Calu3 (cell line): ENCODE results near the gene DLGAP1. TPM values are rescaled to one million over a fixed set of nuclear protein-coding genes. Genes with fewer than 3 reads are reported as not detected.

Source experiments
- BruUV-seq: library from RNA; stranded (reverse); fragments of 400-500 nt; replicated peaks from 2 replicates; lab custom pipeline; 2021; lab: Mats Ljungman, UMichigan
- CTCF ChIA-PET: fragments of 300-600 bp; sonication (Branson Sonifier 250); formaldehyde crosslinking; loops from one replicate; lab custom pipeline; 2022; ENCODE audit warnings: antibody characterized with exemption; lab: Charles Lee
- DNase-seq: peaks from one replicate; pipeline ENCODE4 v3.0.0; 2022
- H3K27ac Mint-ChIP-seq: one replicate; pipeline ENCODE4 v1.8.0; 2022; ENCODE audit warnings: mixed read lengths; ENCODE audit not compliant: unreplicated experiment
- H3K27me3 Mint-ChIP-seq: one replicate; pipeline ENCODE4 v1.8.0; 2022; ENCODE audit warnings: mixed read lengths; ENCODE audit not compliant: unreplicated experiment
- H3K36me3 Mint-ChIP-seq: one replicate; pipeline ENCODE4 v1.8.0; 2022; ENCODE audit warnings: mild to moderate bottlenecking, moderate library complexity, mixed read lengths; ENCODE audit not compliant: insufficient read depth, unreplicated experiment
- H3K4me1 Mint-ChIP-seq: one replicate; pipeline ENCODE4 v1.8.0; 2022; ENCODE audit warnings: mild to moderate bottlenecking, low read depth, mixed read lengths; ENCODE audit not compliant: unreplicated experiment
- H3K4me3 Mint-ChIP-seq: one replicate; pipeline ENCODE4 v1.8.0; 2022; ENCODE audit warnings: mild to moderate bottlenecking, low read depth, moderate library complexity, mixed read lengths; ENCODE audit not compliant: unreplicated experiment
- H3K9me3 Mint-ChIP-seq: one replicate; pipeline ENCODE4 v1.8.0; 2022; ENCODE audit warnings: low read depth, mixed read lengths; ENCODE audit not compliant: unreplicated experiment
- CTCF ChIP-seq: fragments of 200-600 bp; IDR thresholded peaks from one replicate; pipeline ENCODE4 v1.8.0; 2022; ENCODE audit warnings: antibody characterized with exemption; ENCODE audit not compliant: unreplicated experiment
- intact Hi-C: fragments of 100-400 bp; cut with micrococcal nuclease; formaldehyde crosslinking; loops from one replicate; pipeline ENCODE4 v1.10.0; 2022; ENCODE audit not compliant: unreplicated experiment
- total RNA-seq: library from RNA; stranded (reverse); gene quantifications from 2 replicates; pipeline ENCODE4 v1.2.3, GENCODE V29; 2022

DLGAP1 gene
- total RNA-seq, 1 experiment from 2014 or later: 9.0 TPM

- H3K4me1 Mint-ChIP-seq: no peaks in the 10 kb centered on the region
- H3K27me3 Mint-ChIP-seq: no peaks in the 10 kb centered on the region
- BruUV-seq: no TSS peak
- H3K36me3 Mint-ChIP-seq: peaks cover 35% of the 10 kb centered on the region
- H3K4me3 Mint-ChIP-seq: no peak overlapping the region
- intact Hi-C loops: loop anchor here (2.0 kb wide), 1 partner anchor 47 kb away; no protein-coding TSS in a partner anchor
- DNase-seq: no peak
- H3K27ac Mint-ChIP-seq: no peak overlapping the region
- CTCF ChIA-PET: interaction anchor here (1.0 to 1.9 kb wide), 3 partner anchors 47 to 264 kb away, joined by 3 to 6 read pairs (median 3); no protein-coding TSS in a partner anchor
- TF ChIP-seq CTCF: no peak
- no peaks in the 10 kb centered on the region for H3K9me3 Mint-ChIP-seq
Observed at GRCh38 chr18:3605954-3606443, 849.1 kb downstream of the DLGAP1 start.

GRCh38 chr18:3605486-3605952, 849.6 kb downstream of the DLGAP1 start:
- TF ChIP-seq CTCF: no peak
- H3K27ac Mint-ChIP-seq: no peak overlapping the region
- H3K4me1 Mint-ChIP-seq: no peaks in the 10 kb centered on the region
- H3K27me3 Mint-ChIP-seq: no peaks in the 10 kb centered on the region
- H3K36me3 Mint-ChIP-seq: peaks cover 35% of the 10 kb centered on the region
- CTCF ChIA-PET: interaction anchor here (1.0 to 1.9 kb wide), 3 partner anchors 47 to 264 kb away, joined by 3 to 6 read pairs (median 3); no protein-coding TSS in a partner anchor
- DNase-seq: no peak
- intact Hi-C loops: loop anchor here (2.0 kb wide), 1 partner anchor 47 kb away; no protein-coding TSS in a partner anchor
- no TSS peak for BruUV-seq
- no peaks in the 10 kb centered on the region for H3K9me3 Mint-ChIP-seq
- no peak overlapping the region for H3K4me3 Mint-ChIP-seq

GRCh38 chr18:3604498-3605408, 850.4 kb downstream of the DLGAP1 start:
- no peak for TF ChIP-seq CTCF
- Mint-ChIP-seq H3K4me3 (no peak overlapping the region), H3K27ac (no peak overlapping the region), H3K36me3 (peaks cover 32% of the 10 kb centered on the region), H3K4me1 (no peaks in the 10 kb centered on the region), H3K27me3 (no peaks in the 10 kb centered on the region), H3K9me3 (no peaks in the 10 kb centered on the region)
- intact Hi-C loops: loop anchor here (2.0 kb wide), 1 partner anchor 48 kb away; no protein-coding TSS in a partner anchor
- no TSS peak for BruUV-seq
- DNase-seq: peak; percentile 31
- CTCF ChIA-PET: interaction anchor here (1.0 to 3.1 kb wide), 7 partner anchors 11 to 265 kb away, joined by 3 to 35 read pairs (median 6); no protein-coding TSS in a partner anchor

- TF ChIP-seq CTCF: no peak
- H3K36me3 Mint-ChIP-seq: peaks cover 34% of the 10 kb centered on the region
- H3K9me3 Mint-ChIP-seq: no peaks in the 10 kb centered on the region
- intact Hi-C loops: loop anchor here (2.0 kb wide), 1 partner anchor 49 kb away; no protein-coding TSS in a partner anchor
- no peaks in the 10 kb centered on the region for H3K27me3 Mint-ChIP-seq
- no peak overlapping the region for H3K4me3 Mint-ChIP-seq
- H3K4me1 Mint-ChIP-seq: no peaks in the 10 kb centered on the region
- CTCF ChIA-PET: interaction anchor here (0.8 to 3.1 kb wide), 9 partner anchors 10 to 167 kb away, joined by 3 to 35 read pairs (median 5); no protein-coding TSS in a partner anchor
- BruUV-seq: TSS peak; percentile 69
- no peak for DNase-seq
- no peak overlapping the region for H3K27ac Mint-ChIP-seq
Observed at GRCh38 chr18:3604235-3604497, 850.9 kb downstream of the DLGAP1 start.
